HCT116 (cell line): ENCODE results near the gene DCLRE1C. TPM values are rescaled to one million over a fixed set of nuclear protein-coding genes. Genes with fewer than 3 reads are reported as not detected.

ENCODE experiments used
- ATAC-seq: fragments of 200-7000 bp; cut with Tn5 transposase; 2 replicates; pipeline ENCODE4 v1.9.1; 2020; ENCODE audit warnings: mild to moderate bottlenecking, moderate library complexity
- BruUV-seq: library from RNA; stranded (reverse); fragments of 400-500 nt; replicated peaks from 2 replicates; lab custom pipeline; 2021; lab: Mats Ljungman, UMichigan
- CTCF ChIA-PET: fragments of 300-600 bp; sonication (Branson Sonifier 250); formaldehyde crosslinking; loops from one replicate; lab custom pipeline; 2021; ENCODE audit warnings: antibody characterized with exemption; lab: Charles Lee
- POLR2A ChIA-PET: fragments of 300-600, 350-600 bp; sonication (Branson Sonifier 250); formaldehyde crosslinking; loops from one replicate; lab custom pipeline; 2021; ENCODE audit warnings: antibody characterized with exemption; lab: Charles Lee
- RAD21 ChIA-PET, 2 experiments: fragments of 300-600 bp; sonication (Branson Sonifier 250); formaldehyde crosslinking; loops; one replicate each; lab custom pipeline; 2023; ENCODE audit warnings: low total read pairs in 2 of 2; ENCODE audit not compliant: uncharacterized antibody in 2 of 2, unreplicated experiment in 2 of 2, low non-redundant PET in 1 of 2; lab: Charles Lee
- DNase-seq: peaks from one replicate; pipeline ENCODE4 v3.0.0-alpha.2; 2010; ENCODE audit warnings: low read depth, low spot score
- H2AFZ ChIP-seq: fragments of 200-600 bp; shearing (Covaris generic), sonication (generic); 2 replicates; pipeline ENCODE4 v1.6.1; 2017; ENCODE audit warnings: low read depth, mixed run types, mixed read lengths, antibody characterized with exemption, low read length; ENCODE audit not compliant: poor library complexity, severe bottlenecking
- H3K27ac ChIP-seq: 2 replicates; pipeline ENCODE4 v1.5.1; 2012; ENCODE audit warnings: low read depth, low read length
- H3K27me3 ChIP-seq: fragments of 200-600 bp; sonication (generic); 2 replicates; pipeline ENCODE4 v1.6.1; 2016; ENCODE audit warnings: mixed run types, low read length, mixed read lengths; ENCODE audit not compliant: insufficient read depth
- H3K36me3 ChIP-seq, 2 experiments: fragments of 200-500 bp in 1 of 2; fragments of 200-600 bp in 1 of 2; sonication (Bioruptor generic) in 1 of 2; sonication (generic) in 1 of 2; 2 replicates each; pipeline versions ENCODE4 v1.5.1 to v1.6.1; 2014 to 2016; ENCODE audit warnings: low read length in 2 of 2, inconsistent platforms in 1 of 2, mixed read lengths in 1 of 2, mixed run types in 1 of 2; ENCODE audit not compliant: insufficient read depth in 2 of 2, control insufficient read depth in 1 of 2
- H3K4me1 ChIP-seq, 2 experiments: fragments of 200-600 bp in 1 of 2; sonication (generic) in 1 of 2; 2 replicates each; pipeline versions ENCODE4 v1.5.1 to v1.6.1; 2012 to 2017; ENCODE audit warnings: low read length in 2 of 2, inconsistent platforms in 1 of 2, mild to moderate bottlenecking in 1 of 2, mixed read lengths in 1 of 2, mixed run types in 1 of 2, moderate library complexity in 1 of 2; ENCODE audit not compliant: insufficient read depth in 2 of 2, control insufficient read depth in 1 of 2
- H3K4me2 ChIP-seq: fragments of 200-600 bp; sonication (generic); 2 replicates; pipeline ENCODE4 v1.6.1; 2017; ENCODE audit warnings: mixed run types, low read length, mixed read lengths
- H3K4me3 ChIP-seq, 2 experiments: fragments of 200-600 bp in 1 of 2; sonication (generic) in 1 of 2; replicated peaks in 1 of 2; 2 replicates each; pipeline ENCODE4 v1.5.1; 2011 to 2016; ENCODE audit warnings: low read length in 2 of 2, control low read depth in 1 of 2, low read depth in 1 of 2, mild to moderate bottlenecking in 1 of 2, mixed read lengths in 1 of 2, mixed run types in 1 of 2
- H3K79me2 ChIP-seq: fragments of 200-600 bp; sonication (generic); 2 replicates; pipeline ENCODE4 v1.6.1; 2017; ENCODE audit warnings: mild to moderate bottlenecking, mixed run types, low read length, moderate library complexity, mixed read lengths; ENCODE audit not compliant: insufficient read depth
- H3K9ac ChIP-seq: fragments of 200-600 bp; sonication (generic); 2 replicates; pipeline ENCODE4 v1.6.1; 2016; ENCODE audit warnings: low read length, mixed read lengths
- H3K9me2 ChIP-seq: fragments of 200-600 bp; sonication (generic), shearing (Covaris generic); 2 replicates; pipeline ENCODE4 v1.6.1; 2017; ENCODE audit warnings: mixed run types, mild to moderate bottlenecking, moderate library complexity; ENCODE audit not compliant: insufficient read depth
- H3K9me3 ChIP-seq, 2 experiments: fragments of 200-500 bp in 1 of 2; fragments of 200-600 bp in 1 of 2; sonication (Bioruptor generic) in 1 of 2; sonication (generic) in 1 of 2; 2 replicates each; pipeline ENCODE4 v1.6.1; 2014 to 2017; ENCODE audit warnings: low read length in 2 of 2, mixed read lengths in 2 of 2, inconsistent platforms in 1 of 2, low read depth in 1 of 2, mild to moderate bottlenecking in 1 of 2, mixed run types in 1 of 2, moderate library complexity in 1 of 2; ENCODE audit not compliant: control insufficient read depth in 1 of 2, insufficient read depth in 1 of 2
- H4K20me1 ChIP-seq: fragments of 200-600 bp; sonication (generic), shearing (Covaris generic); 2 replicates; pipeline ENCODE4 v1.6.1; 2017; ENCODE audit warnings: mixed run types, mild to moderate bottlenecking, moderate library complexity; ENCODE audit not compliant: insufficient read depth
- ATF3 ChIP-seq: IDR thresholded peaks from 2 replicates; pipeline ENCODE4 v1.6.1; 2012
- CBX3 ChIP-seq: IDR thresholded peaks from 2 replicates; pipeline ENCODE4 v1.6.1; 2012; ENCODE audit warnings: low read depth
- CEBPB ChIP-seq: IDR thresholded peaks from 2 replicates; pipeline ENCODE4 v1.6.1; 2012; ENCODE audit warnings: low read depth
- CTCF ChIP-seq, 3 experiments: fragments of 200-600 bp in 1 of 3; sonication (generic) in 1 of 3; IDR thresholded peaks in 2 of 3; conservative IDR thresholded peaks in 1 of 3; 2 replicates each; pipeline ENCODE4 v1.5.1; 2012 to 2017; ENCODE audit warnings: low read depth in 2 of 3, low read length in 2 of 3, antibody characterized with exemption in 1 of 3, borderline replicate concordance in 1 of 3, control low read depth in 1 of 3, mild to moderate bottlenecking in 1 of 3, mixed read lengths in 1 of 3, mixed run types in 1 of 3, moderate library complexity in 1 of 3; ENCODE audit not compliant: insufficient read depth in 1 of 3
- EGR1 ChIP-seq: IDR thresholded peaks from 2 replicates; pipeline ENCODE4 v1.6.1; 2012; ENCODE audit warnings: low read depth
- ELF1 ChIP-seq: IDR thresholded peaks from 2 replicates; pipeline ENCODE4 v1.6.1; 2012; ENCODE audit warnings: low read depth, borderline replicate concordance
- EZH2phosphoT487 ChIP-seq: fragments of 200-600 bp; IDR thresholded peaks from 2 replicates; pipeline ENCODE4 v1.6.1; 2018; ENCODE audit warnings: antibody characterized with exemption, borderline replicate concordance
- FOSL1 ChIP-seq: IDR thresholded peaks from 2 replicates; pipeline ENCODE4 v1.6.1; 2012; ENCODE audit warnings: low read depth
- POLR2A ChIP-seq: IDR thresholded peaks from 2 replicates; pipeline ENCODE4 v1.7.0; 2011; ENCODE audit warnings: borderline replicate concordance; ENCODE audit not compliant: insufficient read depth, insufficient read length; ENCODE audit errors: extremely low read depth
- RAD21 ChIP-seq: IDR thresholded peaks from 2 replicates; pipeline ENCODE4 v1.6.1; 2012; ENCODE audit warnings: low read depth, mild to moderate bottlenecking
- SIN3A ChIP-seq: IDR thresholded peaks from 2 replicates; pipeline ENCODE4 v1.6.1; 2012; ENCODE audit warnings: low read depth
- SP1 ChIP-seq: IDR thresholded peaks from 2 replicates; pipeline ENCODE4 v1.6.1; 2012; ENCODE audit warnings: low read depth
- TCF7L2 ChIP-seq: IDR thresholded peaks from 2 replicates; pipeline ENCODE4 v1.7.0; 2011; ENCODE audit warnings: borderline replicate concordance, inconsistent platforms; ENCODE audit not compliant: insufficient read depth, insufficient read length; ENCODE audit errors: extremely low read depth
- ZBTB33 ChIP-seq: IDR thresholded peaks from 2 replicates; pipeline ENCODE4 v1.6.1; 2011; ENCODE audit warnings: mild to moderate bottlenecking, low read length, moderate library complexity; ENCODE audit not compliant: insufficient replicate concordance; ENCODE audit errors: extremely low read depth
- intact Hi-C: fragments of 100-400 bp; cut with micrococcal nuclease; formaldehyde crosslinking; loops from 2 replicates; pipeline ENCODE4 v1.10.0; 2022
- total RNA-seq: library from RNA; stranded (reverse); gene quantifications from one replicate; pipeline ENCODE4 v1.2.1, GENCODE V29; 2021; ENCODE audit not compliant: unreplicated experiment

The DCLRE1C gene
- total RNA-seq, 1 experiment from 2014 or later = 14.5 TPM

GRCh38 chr10:14982744-14983143 lies 28.8 kb upstream of the DCLRE1C start:
- intact Hi-C loops = no loop called here
- H3K4me1 ChIP-seq = no peaks in the 10 kb centered on the region
- no TSS peak for BruUV-seq
- H3K79me2 ChIP-seq = no peaks in the 10 kb centered on the region
- H3K27me3 ChIP-seq = no peaks in the 10 kb centered on the region
- H3K9me2 ChIP-seq = no peaks in the 10 kb centered on the region
- no peak overlapping the region for H3K4me2 ChIP-seq
- no peak overlapping the region for H3K4me3 ChIP-seq
- H3K9me3 ChIP-seq = peaks cover 0 to 6% of the 10 kb centered on the region in 2 experiments; a peak in 1 of 4 replicates
- RAD21 ChIA-PET = no interaction called here
- no peak for TF ChIP-seq CBX3
- no peak for TF ChIP-seq FOSL1
- TF ChIP-seq TCF7L2 = no peak
- TF ChIP-seq ZBTB33 = no peak
- TF ChIP-seq SIN3A = no peak
- TF ChIP-seq EGR1 = no peak
- TF ChIP-seq SP1 = no peak
- TF ChIP-seq ATF3 = no peak
- TF ChIP-seq CEBPB = no peak
- no peak for TF ChIP-seq POLR2A
- no peak for TF ChIP-seq RAD21
- no peak for TF ChIP-seq EZH2phosphoT487
- no peak for TF ChIP-seq CTCF (IDR thresholded peaks at IDR 0.05 in 2 of 3, conservative IDR thresholded peaks at IDR 0.05 in 1 of 3; ENCODE audit: borderline replicate concordance in 1 of 3, insufficient read depth in 1 of 3, low read depth in 2 of 3, low read length in 2 of 3)
- TF ChIP-seq ELF1 = no peak
- H2AFZ ChIP-seq = no peak overlapping the region
- POLR2A ChIA-PET = no interaction called here
- H3K36me3 ChIP-seq = no peaks in the 10 kb centered on the region
- DNase-seq (no peak), ATAC-seq (no peak)
- no peaks in the 10 kb centered on the region for H4K20me1 ChIP-seq
- no peak overlapping the region for H3K27ac ChIP-seq
- no peak overlapping the region for H3K9ac ChIP-seq
- CTCF ChIA-PET = no interaction called here
